NCI-H510A (cell line): Measurements from ENCODE around the gene EDA.
A peak's percentile ranks its signal among the peaks of the same experiment; 100 is the strongest.
"Not testable (repeated sequence)": the region's sequence is repeated elsewhere in the genome, so short reads cannot be mapped to it uniquely, and the experiment has no call there.

Experiments
- DNase-seq: peaks from one replicate; lab custom pipeline; 2025; lab: John Stamatoyannopoulos, UW

Gene EDA

DNA sequence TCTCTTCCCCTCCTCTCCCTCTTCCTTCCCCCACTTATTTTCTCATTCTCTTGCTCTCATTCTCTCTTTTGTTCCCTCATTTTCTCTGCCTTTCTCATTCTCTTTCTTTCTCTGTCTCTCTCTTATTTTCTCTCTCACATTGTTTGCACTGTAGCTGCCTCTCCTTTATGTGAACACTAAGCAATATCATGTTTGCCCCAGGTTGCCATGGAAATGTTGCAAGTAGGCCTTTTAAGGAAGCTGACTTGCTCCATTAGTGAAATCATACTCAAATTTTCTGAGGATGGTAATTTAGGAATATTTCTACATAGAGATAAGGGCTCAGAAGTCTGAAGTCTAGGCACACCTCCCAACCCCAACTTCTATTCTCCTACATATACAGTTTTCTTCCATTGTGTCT lies 130.1 kb downstream of the EDA start:
- no peak for DNase-seq

DNA sequence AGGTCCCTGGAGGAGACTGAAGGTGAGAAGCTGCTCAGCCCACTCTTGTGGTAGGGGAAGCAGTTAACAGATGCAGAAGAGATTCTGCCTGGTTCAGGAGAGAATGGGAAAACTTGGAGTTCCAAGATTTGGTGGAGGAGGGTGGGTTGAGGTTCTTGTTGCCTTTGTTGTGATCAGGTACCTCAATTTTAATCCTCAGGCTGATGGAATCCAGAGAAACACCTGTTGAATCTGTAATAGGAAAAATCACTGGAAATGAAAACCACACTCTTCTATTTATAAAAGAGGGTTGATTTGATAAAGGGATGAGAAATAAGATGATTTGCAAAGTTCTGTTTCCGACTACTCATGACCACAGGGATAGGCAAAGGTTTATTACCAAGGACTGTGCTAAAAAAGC lies 132.1 kb downstream of the EDA start:
- DNase-seq: no peak

DNA sequence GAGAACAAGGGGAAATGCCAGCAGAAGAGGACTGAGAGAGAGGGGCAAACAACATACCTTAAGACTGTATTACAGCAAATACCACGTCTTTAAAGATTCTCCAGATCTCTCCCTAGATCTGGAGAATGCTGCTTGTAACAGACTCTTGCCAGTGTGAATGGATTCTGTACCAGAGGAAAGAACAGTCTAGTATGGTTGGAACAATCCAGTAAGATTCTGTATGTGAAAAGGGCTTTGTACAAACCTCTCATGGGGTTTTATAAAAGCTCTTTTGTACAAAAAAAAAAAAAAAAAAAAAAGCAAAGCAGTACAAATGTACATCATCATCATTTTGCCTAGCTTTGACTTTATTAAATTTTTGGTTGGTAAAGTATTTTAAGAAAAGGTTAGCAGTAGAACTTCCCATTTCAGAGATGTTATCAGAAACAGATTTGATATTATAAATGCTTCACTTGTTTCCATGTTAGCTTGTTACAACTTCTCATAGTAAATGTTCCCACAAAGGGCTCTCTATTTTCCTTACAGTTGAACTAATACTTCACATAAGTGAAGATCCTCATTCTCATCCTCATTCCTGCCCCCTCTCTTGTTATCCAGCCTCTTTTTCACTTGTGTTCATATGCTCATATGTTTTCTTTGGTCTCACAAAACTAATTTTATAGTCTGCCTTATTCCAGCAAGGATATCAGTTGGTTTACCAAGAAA lies 144.2 kb downstream of the EDA start:
- no peak for DNase-seq

DNA sequence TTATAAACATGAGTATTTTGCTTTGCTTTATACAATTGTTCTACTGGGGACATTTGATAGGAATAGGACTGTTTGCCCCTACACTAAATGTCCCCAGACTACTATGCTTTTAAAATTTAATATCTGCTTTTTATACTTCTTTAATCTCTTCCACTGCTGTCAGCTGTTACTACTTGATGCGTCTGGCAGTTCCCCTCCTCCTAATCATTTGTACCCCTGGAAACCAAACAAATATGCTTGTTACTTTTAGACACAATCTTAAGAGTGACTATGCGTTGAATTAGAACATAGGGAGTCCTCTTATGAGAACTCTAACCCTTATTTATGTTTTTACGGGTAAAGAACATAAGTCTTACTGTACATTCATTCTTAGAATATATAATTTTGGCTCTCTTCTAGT lies 145.7 kb downstream of the EDA start:
- no peak for DNase-seq

DNA sequence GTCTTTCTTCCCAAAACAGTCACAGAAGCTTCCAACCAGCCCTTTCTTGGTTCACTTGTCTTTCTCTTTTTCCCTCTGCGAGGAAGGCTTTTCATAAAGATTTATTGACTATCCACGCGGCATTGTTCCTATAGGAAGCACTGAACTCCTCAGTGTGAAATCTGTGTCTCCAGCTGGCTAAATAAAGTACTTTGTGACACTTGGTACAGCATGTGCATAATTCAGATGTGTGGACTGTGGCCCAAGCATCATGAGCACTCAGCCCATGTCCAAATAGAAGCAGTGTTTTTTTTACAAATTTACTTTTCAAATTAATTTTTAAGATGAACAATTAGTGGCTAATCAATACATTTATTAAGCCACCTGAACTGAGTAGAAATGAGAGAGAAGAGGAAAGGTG lies 146.4 kb downstream of the EDA start:
- no peak for DNase-seq

DNA sequence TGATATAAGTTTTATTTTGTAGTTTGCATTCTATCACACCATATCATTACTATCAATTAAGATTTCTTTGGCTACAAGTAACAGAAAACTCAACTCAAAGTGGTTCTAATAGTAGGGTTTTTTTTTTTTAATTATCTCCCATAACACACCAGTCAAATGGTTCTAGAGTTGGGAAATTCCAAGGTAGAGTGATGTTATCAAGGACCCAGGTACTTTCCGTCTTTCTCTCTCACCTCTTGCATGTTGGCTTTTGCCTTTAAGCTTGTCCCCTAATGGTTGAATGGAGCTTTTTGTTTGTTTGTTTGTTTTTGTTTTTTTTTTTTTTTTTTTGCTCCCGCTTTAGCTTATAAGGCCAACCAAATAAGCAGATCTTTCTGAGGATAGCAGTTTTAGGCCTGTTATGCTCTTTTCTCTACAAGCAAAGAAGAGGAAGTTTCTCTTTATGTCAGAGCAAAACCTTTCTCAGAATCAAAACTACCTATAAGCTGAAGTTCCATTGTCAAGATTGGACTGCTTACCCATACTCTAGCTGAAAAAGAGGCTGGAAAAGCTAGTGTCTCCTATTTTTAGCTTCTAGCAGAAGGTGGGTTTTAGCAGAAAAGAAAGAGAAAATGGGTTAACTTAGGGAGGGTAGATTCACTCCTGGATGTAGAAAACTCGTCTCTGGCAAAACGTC lies 177.5 kb downstream of the EDA start:
- DNase-seq: no peak

DNA sequence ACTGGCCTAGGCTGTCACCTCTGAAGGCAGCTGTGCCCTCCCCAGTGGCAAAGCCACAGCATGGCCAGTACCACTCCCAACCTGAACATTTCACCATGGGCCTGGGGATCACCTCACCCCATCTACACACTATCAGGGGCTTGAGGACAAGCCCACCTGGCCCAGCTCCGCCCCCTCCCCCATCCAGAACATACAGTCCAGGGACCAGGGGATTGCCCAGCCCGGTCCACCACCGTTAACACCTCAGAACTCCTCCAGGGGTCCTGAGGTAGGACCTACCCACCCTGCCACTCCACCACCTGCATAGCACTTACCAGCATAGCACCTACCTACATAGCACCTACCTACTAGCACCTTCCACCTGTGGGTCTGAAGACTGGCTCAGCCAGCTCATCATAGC lies 179.8 kb downstream of the EDA start:
- no peak for DNase-seq

DNA sequence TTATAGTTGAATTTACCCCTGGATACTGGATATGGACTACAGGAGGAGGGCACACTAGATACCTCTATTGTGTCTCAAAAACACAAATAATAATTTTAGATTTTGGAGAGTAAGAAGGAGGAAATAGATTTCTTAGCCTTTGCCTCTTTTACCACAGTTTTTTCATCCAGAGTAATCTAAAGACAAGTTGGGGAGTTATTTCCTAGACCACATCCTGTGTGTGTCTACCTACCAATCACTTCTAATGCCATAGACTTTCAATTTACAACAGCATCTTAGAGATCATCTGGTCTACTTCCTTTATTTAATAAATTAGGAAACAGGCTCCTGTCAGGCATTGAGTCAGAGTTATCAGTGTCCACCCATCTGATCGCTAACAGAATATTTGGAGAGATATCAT lies 191.5 kb downstream of the EDA start:
- no peak for DNase-seq

DNA sequence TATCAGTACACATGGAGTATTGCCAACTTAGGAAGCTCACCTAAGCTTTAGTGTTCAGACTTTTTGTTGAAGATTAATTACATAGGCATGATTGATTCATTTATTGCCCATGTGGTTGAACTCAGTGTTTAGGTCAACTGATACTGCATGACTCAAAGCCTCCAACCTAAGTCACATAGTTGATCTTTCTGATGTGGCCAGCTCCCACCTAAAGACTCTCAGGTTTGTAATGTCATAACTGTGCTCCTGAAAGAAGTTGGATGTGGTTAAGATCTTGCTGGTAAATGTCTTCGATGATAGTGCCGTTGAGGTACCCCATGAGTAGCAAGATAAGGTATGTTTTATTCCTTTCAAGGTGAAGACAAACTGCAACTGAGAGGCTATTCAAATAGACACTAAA lies 192.5 kb downstream of the EDA start:
- DNase-seq: no peak

DNA sequence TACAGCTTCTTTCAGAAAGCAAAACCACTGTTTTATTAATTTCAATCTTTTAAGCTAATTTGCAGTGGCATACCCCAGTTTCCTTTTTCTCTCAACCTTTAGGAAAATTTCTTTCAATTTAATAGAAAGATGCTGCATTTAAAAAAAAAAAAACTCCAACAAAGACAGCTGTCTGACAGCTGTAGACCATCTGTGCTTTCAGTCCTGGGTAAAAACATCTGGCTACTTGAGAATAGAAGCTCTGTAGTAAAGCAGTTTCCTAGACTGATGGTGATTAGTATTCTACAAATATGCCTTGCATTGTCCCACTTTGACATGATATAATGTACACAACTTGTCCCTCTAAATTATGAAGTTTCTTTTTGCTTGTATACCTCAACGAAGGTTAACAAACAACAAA lies 197.8 kb downstream of the EDA start:
- DNase-seq: no peak

DNA sequence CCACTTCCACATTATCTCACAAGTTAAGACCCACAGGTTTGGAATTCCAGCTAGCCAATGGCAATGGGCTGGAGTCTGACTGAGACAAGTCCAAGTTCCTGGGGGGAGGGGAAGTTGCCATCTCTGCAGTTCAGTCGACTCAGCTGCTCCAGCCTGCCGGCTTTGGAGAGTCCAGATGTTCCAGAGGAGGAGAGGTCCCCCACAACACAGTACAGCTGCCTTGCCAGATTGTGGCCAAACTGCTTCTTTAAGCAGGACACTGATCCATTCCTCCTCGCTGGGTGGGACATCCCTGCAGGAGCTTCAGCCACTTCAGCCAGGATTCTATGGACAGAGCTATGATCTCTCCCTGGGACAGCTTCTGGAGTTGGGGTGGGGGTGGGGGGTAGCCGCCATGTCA lies 199.2 kb downstream of the EDA start:
- DNase-seq: no peak

DNA sequence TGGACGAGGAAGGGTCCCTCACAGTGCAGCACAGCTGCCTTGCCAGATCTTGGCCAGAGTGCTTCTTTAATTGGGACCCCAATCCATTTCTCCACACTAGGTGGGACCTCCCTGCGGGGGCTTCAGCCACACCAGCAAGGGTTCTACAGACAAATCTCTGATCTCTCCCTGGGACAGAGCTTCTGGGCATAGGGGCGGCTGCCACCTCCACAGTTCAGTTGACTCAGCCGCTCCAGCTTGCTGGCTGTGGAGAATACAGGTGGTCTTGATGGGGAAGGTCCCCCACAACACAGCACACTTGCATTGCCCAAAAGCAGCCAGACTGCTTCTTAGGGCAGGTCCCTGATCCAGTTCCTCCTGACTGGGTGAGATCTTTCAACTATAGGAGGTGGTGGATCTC lies 199.6 kb downstream of the EDA start:
- DNase-seq: no peak

DNA sequence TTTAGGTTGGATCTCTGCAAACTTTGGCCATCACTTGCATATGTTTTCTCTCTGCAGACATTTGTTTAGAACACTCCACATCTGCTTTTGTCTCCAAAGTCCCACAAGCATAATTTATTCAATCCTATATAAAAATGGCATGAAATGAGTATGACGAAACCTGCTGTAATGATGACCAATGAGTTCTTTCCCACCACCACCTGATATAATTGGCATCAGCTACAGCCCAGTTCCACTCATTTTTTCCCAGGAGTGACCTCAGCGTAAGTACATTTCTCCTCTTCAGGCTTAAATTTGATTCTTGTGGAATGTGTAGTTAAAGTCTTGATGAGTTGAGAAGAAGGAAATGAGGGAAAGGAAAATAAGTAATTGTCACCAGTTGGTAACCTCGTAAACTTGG lies 228.7 kb downstream of the EDA start:
- no peak for DNase-seq

DNA sequence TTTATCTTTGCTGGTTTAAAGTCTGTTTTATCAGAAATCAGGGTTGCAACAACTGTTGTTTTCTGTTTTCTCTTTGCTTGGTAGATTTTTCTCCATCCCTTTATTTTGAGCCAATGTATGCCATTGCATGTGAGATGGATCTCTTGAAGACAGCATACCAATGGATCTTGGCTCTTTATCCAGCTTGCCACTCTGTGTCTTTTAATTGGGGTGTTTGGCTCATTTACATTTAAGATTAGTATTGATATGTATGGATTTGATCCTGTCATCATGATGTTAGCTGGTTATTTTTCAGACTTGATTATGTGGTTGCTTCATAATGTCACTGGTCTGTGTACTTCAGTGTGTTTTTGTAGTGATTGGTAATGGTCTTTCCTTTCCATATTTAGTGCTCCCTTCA lies 244.1 kb downstream of the EDA start:
- not testable (repeated sequence) for DNase-seq

DNA sequence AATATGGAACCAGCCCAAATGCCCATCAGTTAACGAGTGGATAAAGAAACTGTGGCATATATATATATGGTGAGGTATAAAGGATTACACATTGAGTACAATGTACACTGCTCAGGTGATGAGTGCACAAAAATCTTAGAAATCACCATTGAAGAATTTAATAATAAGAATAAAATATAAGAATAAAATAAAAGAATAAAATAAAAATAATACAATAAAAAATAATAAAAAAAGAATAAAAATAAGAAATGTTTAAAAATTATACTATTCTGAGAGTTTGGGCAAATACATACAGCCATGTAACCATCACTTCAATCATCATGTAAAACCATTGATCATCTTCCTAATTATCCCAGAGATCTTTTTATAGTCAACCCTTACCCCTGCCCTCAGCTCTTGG lies 260.3 kb downstream of the EDA start:
- no peak for DNase-seq

DNA sequence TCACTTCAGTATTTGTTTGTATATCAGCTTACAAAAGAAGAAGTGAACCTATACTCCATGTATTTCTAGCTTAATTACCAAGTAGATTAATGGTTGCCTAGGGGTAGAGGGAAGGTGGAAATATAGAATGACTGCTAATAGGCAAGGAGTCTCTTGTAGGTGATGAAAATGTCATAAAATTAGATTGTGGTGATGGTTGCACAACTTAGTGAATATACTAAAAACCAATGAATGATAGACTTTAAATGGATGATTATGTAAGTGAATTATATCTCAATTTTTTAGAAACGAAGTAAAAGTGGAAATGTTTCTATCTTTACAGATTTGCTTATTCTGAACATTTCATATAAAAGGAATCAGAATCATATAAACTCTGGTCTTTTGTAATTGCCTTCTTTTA lies 268.3 kb downstream of the EDA start:
- no peak for DNase-seq

DNA sequence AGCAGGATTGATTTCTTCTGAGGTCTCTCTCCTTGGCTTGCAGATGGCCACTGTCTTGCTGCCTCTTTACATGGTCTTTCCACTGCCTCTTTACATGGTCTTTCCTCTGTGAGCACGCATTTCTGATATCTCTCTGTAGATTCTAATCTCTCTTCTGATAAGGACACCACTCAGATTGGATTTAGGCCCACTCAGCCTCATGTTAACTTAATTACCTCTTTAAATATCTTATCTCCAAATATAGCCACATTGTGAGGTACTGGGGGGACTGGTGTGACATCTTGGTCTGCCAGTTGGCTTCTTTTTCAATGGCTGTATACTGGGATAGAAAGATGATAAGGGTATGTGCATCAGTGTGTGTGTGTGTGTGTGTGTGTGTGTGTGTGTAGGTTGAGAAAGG lies 280.1 kb downstream of the EDA start:
- DNase-seq: no peak

DNA sequence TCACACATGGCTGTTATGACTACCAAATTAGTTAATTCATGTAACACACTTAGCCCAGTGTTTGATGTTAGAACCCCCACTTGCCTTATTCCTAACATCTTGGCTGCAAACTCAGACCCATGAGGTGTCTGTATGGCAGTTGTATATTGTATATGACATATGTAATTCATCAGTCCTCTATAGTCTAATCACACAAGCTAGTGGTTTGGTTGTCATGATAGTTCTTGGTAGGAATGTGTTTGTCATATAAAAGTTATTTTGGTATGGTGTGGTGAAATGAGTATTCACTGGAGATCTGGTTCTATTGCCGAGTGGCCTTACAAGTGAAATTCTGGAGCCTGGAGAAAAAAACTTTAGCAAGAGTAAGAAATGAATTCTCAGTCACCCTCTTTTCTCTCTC lies 284.6 kb downstream of the EDA start:
- no peak for DNase-seq

DNA sequence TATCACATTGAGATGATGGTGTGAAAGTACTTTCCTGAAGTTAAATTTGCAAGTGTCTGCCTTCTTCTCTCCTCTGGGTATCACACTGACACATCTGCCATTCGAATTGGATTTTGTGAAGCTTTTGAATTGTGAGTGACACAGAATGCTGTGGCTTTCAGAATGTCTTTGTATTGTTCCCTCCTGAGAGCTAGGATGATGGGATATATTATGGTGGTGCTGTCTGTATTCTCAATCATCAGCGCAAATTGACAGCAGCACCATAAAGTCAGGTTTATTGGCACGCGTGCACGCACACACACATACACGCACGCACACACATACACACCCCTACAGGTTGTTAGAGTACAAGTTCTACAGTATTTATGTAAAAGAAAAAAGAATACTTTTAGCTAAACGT lies 290.5 kb downstream of the EDA start:
- DNase-seq: no peak

DNA sequence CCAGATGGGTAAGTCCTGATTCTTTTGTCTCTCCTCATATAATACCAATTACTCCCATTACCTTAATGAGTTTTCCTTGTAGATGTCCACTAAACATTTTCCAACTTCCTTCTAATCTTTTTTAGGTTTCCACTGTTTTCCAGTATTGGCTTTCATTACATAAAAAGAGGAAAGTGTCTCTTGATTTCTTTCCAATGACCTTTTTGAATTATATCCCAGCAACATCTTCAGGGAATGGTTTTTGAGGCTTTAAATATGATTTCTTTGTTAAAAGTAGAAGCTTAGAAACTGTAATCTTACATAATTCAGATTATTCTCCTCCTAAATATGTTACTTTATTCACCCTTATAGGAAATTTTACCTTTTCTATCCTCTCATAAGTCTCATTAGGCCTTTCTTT lies 298.9 kb downstream of the EDA start:
- no peak for DNase-seq

DNA sequence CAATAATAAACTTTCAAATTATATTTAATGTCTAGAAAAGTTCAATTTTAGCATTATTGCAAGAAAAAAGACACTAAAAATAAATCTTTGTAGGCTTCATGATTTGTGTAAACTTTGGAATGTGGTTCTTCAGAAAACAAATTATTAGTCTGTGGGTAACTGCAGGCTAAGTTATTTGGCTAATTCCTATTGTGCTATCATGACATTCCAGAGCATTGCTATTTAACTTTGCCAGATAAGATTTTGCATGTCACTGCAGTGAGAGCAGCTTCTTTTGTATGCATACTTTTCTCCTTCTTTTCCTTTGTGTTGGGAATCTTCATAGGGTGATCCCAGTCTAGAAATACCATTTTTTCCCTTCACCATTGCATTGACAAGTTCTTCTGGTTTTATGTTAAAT lies 303.8 kb downstream of the EDA start:
- DNase-seq: no peak

DNA sequence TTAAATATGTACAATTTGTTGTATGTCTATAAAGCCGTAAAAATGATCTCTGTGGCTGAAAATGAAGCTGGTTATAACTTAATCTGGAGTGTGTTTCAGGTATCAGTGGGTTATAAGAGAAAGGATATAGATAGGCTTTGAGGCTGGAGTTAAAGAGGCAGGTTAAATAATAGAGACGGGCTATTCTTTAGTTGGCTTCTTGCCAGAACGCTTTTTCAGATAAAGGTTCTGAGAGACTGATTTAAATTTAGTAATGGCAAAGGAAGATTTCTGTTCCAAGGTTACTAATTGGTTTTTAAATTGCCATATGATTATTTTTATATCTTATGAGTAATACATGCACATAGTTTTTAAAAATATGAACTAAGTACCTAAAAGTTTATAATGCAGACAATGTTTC lies 316.4 kb downstream of the EDA start:
- DNase-seq: no peak

DNA sequence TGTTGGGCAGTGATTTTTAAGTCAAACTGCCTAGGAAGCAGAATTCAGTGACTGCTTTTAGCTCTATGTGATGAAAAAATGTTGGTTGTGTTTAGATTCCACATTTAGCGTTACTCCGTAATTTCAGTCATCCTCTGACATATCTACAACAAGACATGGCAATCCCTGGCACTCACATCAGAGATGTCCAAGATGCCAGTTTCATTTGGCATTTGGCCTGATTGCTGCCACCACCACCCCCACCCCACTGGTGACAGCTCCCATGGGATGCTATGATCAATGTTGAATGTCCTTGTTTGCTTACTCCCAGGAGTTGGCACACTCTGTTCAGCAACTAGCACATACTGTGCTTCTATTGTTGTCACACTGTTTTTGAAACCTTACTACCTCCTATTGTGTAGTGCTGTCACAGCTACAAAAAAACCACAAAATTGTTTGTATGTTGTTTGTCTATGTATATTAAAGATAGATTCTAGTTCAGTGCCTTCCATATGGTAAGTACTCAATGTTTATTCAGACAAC lies 332.4 kb downstream of the EDA start:
- peak; percentile 4 for DNase-seq

DNA sequence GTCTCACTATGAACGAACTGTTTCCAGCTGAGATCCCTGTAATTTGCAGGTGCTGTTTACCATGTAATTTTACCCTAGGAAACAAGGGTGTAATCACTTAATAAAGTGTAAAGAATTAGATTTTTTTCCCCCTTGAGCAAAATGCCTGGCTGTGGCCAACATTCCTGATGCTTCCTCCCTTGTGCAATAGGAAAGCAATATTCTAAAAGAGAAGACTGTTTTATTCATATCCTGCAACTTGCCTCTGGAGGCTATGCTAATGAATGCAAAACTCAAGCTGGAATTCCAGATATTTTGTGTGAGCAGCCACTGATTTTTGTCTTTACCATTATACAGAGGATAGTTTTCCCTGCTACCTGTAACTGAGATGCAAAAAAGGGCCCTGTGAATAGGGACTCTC lies 335.8 kb downstream of the EDA start:
- DNase-seq: no peak
